Left hindlimb (tissue), 1 donor: ENCODE measurements around the gene RAB1B.
A peak's percentile ranks its signal among the peaks of the same experiment; 100 is the strongest.

ENCODE experiments used
- DNase-seq: peaks from one replicate; pipeline ENCODE4 v3.0.0-alpha.2; 2018

The RAB1B gene

DNA sequence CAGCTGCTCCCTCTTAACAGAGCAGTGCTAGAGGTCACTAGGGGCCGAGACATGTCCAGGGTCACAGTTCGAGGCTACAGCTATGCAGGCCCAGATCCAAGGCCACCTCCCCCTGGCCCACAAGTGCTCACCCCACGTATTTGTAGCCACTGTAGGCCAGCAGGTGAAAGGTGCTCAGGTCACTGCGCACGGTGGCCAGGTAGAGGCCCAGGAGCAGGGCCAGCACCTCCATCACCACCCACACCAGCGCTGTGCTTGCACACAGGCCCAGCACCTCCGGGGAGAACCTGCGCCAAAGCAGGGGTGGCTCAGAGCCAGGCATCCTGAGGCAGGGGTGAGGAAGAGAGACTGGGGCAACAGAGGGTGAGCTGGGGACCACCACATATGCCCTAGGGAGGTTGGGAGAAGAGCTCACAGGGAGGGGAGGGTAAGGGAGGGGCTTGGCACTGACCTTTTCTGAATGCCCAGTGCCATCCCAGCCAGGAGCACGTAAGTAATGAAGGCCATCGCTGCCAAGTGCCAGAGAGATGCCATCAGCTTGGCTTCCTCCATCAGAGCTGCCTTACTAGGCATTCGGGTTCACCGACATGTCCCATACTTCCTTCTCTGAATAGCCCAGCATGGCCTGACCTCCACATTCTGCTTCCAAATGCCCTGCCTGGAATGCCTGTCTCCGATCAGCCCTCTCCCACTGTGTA, 17.0 kb downstream of the RAB1B start:
- DNase-seq, result peak; percentile 32

DNA sequence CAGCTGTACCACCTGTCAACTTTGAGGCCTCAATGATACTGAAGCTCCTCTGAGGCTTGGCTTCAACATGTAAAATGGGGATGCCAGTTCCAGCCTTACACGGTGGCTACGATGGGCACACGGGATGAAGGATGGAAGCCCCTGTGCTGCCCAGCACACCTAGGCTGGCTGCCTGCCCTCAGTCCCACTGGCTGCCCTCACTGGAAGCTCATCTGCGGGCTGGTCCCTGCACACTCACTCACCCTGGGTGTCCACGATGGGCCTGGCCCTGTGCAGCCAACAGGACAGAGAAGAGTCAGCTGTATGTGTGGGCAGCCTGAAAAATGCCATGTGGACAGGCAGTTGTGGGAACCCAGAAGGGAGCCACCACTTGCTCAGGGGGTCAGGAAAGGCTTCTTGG, 18.3 kb downstream of the RAB1B start:
- peak; percentile 16 for DNase-seq

- DNase-seq, result peak; percentile 29
Observed at GRCh38 chr11:66287211-66287888, 18.9 kb downstream of the RAB1B start.

GRCh38 chr11:66287889-66288670, 19.6 kb downstream of the RAB1B start:
- peak; percentile 47 for DNase-seq

GRCh38 chr11:66288671-66289547, 20.5 kb downstream of the RAB1B start, which contains the start of gene YIF1A:
Gene YIF1A, minus strand, starts transcription at chr11:66289143. Its CDS starts 158 bp downstream, at chr11:66288985.
- DNase-seq, result peak; percentile 99

- no peak for DNase-seq
Observed at GRCh38 chr11:66289548-66290329, 21.3 kb downstream of the RAB1B start.

GRCh38 chr11:66290330-66290621, 21.8 kb downstream of the RAB1B start:
- DNase-seq, result no peak

DNA sequence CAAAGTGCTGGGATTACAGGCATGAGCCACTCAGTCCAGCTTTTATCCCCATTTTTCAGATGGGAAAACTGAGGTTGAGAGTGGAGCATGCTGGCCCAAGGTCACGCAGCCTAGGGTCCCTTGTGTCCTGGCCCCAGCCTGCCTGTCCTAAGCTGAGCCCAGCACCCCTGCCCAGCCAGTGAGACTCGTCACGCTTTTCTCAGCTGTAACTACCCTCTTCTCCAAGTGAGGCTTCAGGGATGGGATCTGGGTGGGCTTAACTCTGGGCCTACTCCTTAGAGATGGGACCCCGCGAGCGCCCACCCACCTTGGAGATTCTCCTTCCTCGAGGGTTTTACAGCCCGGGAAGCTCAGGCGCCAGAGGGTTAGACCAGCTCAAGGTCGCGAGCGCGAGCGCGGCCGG, 22.9 kb downstream of the RAB1B start:
- DNase-seq, result peak; percentile 23

DNA sequence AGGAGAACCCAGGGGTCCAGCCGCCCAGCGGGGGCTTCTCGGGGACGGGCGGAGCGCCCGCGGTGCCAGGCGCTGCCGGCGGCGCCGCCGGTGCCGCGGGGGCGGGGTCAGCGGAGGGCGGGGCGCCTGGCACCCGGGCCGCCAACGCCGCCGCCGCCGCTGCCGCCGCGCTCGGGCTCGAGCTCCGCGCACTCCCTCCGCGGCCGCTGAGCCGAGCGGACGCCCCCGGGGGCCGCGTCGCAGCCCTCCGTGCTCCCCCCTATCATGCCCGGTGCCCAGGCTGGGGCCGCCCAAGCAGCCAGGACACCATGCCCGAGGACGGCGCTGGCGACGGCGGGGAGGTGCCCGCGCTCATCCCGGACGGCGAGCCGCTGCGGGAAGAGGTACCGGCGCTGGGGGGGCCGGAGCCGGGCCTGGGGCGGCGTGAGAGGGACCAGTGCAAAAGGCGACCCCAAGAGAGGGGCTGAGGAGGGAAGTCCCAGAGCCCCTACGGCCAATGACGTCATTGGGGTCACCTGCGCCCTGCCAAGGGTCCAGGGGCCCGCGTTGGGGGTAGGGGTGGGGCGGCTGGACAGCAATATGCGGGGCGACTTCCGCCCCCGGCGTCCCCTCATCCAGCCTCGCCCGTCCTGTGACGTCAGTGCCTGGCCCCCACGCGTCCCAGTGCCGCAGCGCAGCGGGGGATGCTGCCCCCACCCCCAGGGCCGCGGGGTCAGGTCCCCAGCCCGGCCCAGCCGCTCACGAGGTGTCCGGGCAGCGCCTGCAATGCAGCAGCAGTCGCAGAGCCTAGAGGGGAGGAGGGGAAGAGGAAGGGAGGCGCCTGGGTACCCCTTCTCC, 23.5 kb downstream of the RAB1B start, which contains the start of gene TMEM151A:
Gene TMEM151A (plus strand): TSS at position 189 of the 837 bp plus-strand sequence. CDS start 120 bp downstream, at position 309.
- peak; percentile 29 for DNase-seq

DNA sequence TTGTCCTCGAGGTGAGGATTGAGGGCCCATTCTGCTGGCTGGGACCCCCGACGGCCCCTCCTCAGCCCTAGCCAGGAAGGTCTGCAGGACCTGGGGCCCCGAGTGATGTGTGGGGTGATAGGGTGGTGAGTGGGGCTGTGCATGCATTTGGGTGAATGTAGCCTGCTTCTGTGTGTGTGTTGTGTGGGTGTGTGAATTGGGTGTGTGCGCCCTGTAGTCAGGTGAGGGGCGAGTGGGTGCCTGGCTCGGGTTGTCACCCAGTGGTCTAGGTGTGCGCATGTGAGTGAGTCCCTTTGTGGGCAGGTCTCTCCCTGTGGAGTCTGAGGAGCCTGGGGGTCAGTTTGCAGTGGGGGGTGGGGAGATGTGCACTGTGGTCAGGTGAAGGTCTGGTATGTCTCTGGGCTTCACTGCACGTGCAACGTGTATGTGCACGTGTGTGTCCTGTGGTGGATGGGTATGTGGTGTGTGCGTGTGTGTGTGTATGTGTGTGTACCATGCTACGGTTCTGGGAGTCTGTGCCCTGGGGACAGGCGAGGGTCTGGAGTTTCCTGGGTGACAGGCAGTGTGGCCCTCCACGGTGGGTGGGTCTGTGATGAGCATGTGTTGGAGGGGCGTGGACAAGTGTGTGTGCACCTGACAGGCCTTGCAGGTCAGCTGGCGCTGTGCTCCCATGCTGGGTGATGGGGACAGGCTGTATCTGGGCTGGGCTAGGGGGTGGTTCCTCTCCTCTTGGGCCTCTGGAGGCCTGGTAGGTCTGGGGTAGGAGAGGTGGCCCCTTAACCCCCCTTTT, 24.3 kb downstream of the RAB1B start:
- peak; percentile 27 for DNase-seq

- peak; percentile 38 for DNase-seq
Observed at GRCh38 chr11:66293352-66293751, 24.9 kb downstream of the RAB1B start.

GRCh38 chr11:66293777-66294625, 25.6 kb downstream of the RAB1B start:
- DNase-seq, result peak; percentile 23

DNA sequence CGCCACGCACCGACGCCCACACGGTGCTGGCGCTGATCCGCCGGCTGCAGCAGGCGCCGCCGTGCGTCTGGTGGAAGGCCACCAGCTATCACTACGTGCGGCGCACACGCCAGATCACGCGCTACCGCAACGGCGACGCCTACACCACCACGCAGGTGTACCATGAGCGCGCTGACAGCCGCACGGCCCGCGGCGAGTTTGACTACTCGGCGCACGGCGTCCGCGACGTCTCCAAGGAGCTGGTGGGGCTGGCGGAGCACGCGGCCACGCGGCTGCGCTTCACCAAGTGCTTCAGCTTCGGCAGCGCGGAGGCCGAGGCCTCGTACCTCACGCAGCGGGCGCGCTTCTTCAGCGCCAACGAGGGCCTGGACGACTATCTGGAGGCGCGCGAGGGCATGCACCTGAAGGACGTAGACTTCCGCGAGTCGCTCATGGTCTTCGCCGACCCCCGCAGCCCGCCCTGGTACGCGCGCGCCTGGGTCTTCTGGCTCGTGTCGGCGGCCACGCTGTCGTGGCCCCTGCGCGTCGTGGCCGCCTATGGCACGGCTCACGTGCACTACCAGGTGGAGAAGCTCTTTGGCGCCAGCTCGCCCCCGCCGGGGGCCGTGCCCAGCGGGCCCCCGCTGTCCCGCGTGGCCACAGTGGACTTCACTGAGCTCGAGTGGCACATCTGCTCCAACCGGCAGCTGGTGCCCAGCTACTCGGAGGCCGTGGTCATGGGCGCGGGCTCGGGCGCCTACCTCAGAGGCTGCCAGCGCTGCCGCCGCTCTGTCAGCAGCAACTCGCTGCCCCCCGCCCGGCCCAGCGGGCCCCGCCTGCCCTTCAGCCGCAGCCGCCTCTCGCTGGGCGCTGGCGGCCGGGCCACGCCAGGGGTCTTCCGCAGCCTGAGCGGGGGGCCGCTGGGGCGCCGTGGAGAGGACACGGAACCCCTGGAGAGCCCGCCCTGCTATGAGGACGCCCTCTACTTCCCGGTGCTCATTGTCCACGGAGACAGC, 26.5 kb downstream of the RAB1B start:
- DNase-seq, result peak; percentile 22

DNA sequence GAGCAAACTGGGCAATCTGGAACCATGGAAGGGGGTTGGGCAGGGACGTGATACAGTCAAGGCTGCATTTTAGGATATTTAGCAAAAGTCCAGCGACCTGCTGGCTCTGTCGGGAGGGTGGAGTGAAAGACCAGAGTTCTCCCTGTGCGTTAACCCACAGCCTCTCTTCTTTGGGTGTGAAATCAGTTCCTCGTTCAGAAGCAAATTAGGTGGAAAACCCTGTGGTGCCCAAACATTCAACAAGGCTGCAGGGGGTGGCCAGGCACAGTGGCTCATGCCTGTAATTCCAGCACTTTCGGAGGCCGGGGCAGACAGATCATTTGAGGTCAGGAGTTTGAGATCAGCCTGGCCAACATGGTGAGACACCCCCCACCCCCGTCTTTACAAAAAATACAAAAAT, 29.2 kb downstream of the RAB1B start:
- peak; percentile 4 for DNase-seq

DNA sequence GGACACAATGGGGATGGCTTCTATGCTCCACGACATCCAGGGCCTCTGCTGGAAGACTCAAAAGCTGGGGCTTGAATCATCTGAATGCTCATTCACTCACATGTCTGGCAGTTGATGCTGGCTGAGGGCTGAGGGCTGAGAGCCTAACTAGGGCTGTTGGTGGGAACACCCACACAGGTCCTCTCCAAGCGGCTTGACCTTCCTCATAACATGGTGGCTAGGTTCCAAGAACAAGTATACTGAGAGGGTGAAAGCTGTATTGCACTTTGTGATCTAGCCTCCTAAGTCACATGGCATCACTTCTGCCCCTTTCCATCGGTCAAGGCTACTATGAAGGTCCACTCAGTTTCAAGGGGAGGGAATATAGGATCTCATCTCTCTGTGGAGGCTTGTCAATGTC, 30.7 kb downstream of the RAB1B start:
- DNase-seq, result peak; percentile 8

GRCh38 chr11:66302656-66303055, 34.2 kb downstream of the RAB1B start:
- peak; percentile 3 for DNase-seq

GRCh38 chr11:66309475-66309874, 41.0 kb downstream of the RAB1B start:
- no peak for DNase-seq

DNA sequence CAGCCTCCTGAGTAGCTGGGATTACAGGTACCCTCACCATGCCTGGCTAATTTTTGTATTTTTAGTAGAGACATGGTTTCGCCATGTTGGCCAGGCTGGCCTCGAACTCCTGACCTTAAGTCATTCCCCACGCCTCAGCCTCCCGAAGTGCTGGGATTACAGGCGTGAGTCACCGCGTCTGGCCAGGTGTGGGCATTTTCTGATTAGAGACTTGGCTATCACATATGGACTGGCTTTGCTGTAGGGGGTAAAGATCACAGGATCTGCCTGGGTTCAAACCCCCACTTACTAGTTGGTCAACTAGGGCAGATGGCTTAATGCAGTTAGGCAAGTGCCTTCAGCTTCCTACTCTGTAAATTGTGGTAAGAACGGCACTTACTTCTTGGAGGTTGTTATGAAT, 41.9 kb downstream of the RAB1B start:
- peak; percentile 18 for DNase-seq
